ENCODE results near the gene OR51I1.

Gene OR51I1

DNA sequence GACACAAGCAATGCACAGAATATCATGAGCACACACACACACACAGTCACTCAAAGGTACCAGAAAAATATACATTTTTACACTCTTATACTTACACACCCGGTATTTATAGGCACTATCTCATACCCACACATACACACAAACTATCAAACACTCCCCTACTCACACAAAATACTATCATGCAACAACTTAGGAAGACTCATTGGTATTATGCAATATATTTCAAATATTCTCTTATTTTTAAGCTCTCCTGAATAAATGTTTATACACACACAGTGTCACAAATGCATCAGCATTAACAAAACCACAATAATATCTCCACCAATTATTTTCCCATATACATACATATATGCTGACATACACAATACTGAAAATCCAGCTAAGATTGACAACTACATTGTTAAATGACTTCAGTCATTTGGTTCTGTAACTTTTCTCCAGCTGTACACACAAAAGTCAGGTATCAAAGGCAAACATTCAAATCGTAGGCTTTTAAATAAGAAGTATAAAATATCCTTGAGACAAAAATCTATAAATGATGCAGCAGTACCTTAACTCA lies 2.6 kb upstream of the OR51I1 start:
- H3K27ac ChIP-seq, result no peak overlapping the region
- H2AFZ ChIP-seq (ENCODE audit: low read depth), result no peak overlapping the region
- no peaks in the 10 kb centered on the region for H3K27me3 ChIP-seq (ENCODE audit: insufficient read depth, low read depth)
- no peaks in the 10 kb centered on the region for H3K79me2 ChIP-seq (ENCODE audit: insufficient read depth, low read depth)
- no peaks in the 10 kb centered on the region for H3K4me1 ChIP-seq (ENCODE audit: low read depth, poor library complexity, severe bottlenecking)
- H3K4me3 ChIP-seq (IDR thresholded peaks at IDR 0.05; ENCODE audit: insufficient read depth, low read depth, low read length), result no peak overlapping the region
- H4K20me1 ChIP-seq (ENCODE audit: insufficient read depth), result no peaks in the 10 kb centered on the region
- H3K36me3 ChIP-seq (ENCODE audit: insufficient read depth), result no peaks in the 10 kb centered on the region
- TF ChIP-seq, protein P1, sequence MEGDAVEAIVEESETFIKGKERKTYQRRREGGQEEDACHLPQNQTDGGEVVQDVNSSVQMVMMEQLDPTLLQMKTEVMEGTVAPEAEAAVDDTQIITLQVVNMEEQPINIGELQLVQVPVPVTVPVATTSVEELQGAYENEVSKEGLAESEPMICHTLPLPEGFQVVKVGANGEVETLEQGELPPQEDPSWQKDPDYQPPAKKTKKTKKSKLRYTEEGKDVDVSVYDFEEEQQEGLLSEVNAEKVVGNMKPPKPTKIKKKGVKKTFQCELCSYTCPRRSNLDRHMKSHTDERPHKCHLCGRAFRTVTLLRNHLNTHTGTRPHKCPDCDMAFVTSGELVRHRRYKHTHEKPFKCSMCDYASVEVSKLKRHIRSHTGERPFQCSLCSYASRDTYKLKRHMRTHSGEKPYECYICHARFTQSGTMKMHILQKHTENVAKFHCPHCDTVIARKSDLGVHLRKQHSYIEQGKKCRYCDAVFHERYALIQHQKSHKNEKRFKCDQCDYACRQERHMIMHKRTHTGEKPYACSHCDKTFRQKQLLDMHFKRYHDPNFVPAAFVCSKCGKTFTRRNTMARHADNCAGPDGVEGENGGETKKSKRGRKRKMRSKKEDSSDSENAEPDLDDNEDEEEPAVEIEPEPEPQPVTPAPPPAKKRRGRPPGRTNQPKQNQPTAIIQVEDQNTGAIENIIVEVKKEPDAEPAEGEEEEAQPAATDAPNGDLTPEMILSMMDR (conservative IDR thresholded peaks at IDR 0.05; ENCODE audit: low read depth, low read length), result no peak
- H3K4me2 ChIP-seq, result no peak overlapping the region
- no peak overlapping the region for H3K9ac ChIP-seq

DNA sequence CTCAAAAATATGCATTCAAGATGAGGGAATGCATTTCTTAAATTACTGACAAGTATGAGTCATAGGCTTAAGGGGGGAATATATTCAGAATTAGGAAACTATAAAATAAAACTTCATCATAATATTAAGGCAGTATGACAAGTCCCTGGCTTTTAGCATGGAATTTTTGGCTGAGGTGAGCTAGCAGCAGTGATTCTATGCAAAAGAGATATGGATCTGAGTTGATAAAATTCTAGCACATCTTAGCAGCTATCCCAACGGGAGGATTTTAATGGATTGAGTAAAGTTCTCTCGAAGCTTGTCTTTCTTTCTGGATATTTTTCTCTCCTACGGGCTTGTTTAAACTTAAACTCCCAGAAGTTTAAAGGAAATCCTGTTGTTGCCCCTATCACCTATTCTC lies 18.2 kb downstream of the OR51I1 start:
- no peaks in the 10 kb centered on the region for H3K4me1 ChIP-seq (ENCODE audit: low read depth, poor library complexity, severe bottlenecking)

DNA sequence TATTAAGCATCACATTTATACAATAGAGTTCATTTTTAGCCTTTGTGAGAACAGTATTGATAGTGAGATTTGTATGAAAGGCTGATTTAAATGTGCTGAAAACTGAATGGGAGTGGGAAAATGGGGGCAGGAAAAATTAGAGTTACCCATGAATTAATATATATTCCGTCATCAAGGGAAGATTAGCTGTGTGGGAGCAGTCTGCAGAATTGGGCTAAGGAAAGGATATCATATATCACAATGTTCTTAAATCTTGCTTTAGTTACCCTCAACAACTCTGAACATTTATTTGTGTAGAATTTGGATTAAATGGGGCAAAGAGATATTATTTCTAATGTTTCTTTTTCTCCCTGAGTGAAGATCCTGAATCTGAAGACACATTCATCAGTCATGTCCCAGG lies 19.5 kb downstream of the OR51I1 start, which contains the start of gene OR51Q1:
TSS of gene OR51Q1 (plus strand) at position 301 of the 400 bp plus-strand sequence. CDS start at position 391, 90 bp downstream.
- Histone ChIP-seq H3K79me2 (ENCODE audit: insufficient read depth, low read depth) (no peaks in the 10 kb centered on the region), H3K4me2 (no peak within 1 kb of the TSS), H3K27ac (no peak within 1 kb of the TSS), H2AFZ (ENCODE audit: low read depth) (no peak within 1 kb of the TSS), H3K9ac (no peak within 1 kb of the TSS), H3K4me3 (IDR thresholded peaks at IDR 0.05; ENCODE audit: insufficient read depth, low read depth, low read length) (no peak within 1 kb of the TSS), H3K27me3 (ENCODE audit: insufficient read depth, low read depth) (no peaks in the 10 kb centered on the region), H4K20me1 (ENCODE audit: insufficient read depth) (no peaks in the 10 kb centered on the region), H3K36me3 (ENCODE audit: insufficient read depth) (no peaks in the 10 kb centered on the region), H3K4me1 (ENCODE audit: low read depth, poor library complexity, severe bottlenecking) (no peaks in the 10 kb centered on the region)
- TF ChIP-seq, protein P1 (conservative IDR thresholded peaks at IDR 0.05; ENCODE audit: low read depth, low read length), result no peak

More for the DNA sequence above, 18.2 kb downstream of the OR51I1 start:
- TF ChIP-seq, protein P1 (conservative IDR thresholded peaks at IDR 0.05; ENCODE audit: low read depth, low read length), result no peak
- H3K36me3 ChIP-seq (ENCODE audit: insufficient read depth), result no peaks in the 10 kb centered on the region
- no peak overlapping the region for H3K4me3 ChIP-seq (IDR thresholded peaks at IDR 0.05; ENCODE audit: insufficient read depth, low read depth, low read length)
- H3K9ac ChIP-seq, result no peak overlapping the region
- no peaks in the 10 kb centered on the region for H3K27me3 ChIP-seq (ENCODE audit: insufficient read depth, low read depth)
- H4K20me1 ChIP-seq (ENCODE audit: insufficient read depth), result no peaks in the 10 kb centered on the region
- no peak overlapping the region for H2AFZ ChIP-seq (ENCODE audit: low read depth)
- no peak overlapping the region for H3K27ac ChIP-seq
- H3K4me2 ChIP-seq, result no peak overlapping the region
- no peaks in the 10 kb centered on the region for H3K79me2 ChIP-seq (ENCODE audit: insufficient read depth, low read depth)

DNA sequence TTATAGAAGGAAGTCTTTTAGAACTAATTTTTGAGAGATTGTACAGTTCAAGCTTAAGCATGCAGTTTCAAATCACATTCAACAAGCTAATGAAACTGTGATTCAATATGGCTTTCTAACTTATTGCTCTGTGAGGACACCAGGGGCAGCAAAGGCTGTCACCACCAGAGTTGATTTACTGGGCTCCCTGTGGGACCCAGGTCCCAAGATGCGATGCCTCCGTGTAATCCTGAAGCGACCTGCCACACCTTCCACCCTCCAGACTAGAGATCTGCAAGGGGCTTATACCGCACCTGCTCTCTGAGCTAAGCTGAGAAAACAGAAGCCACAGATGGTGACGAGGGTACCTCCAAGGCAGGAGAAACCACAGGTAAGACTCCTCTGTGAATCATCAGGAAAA lies 20.3 kb downstream of the OR51I1 start:
- no peaks in the 10 kb centered on the region for H3K4me1 ChIP-seq (ENCODE audit: low read depth, poor library complexity, severe bottlenecking)
- no peaks in the 10 kb centered on the region for H4K20me1 ChIP-seq (ENCODE audit: insufficient read depth)
- H3K79me2 ChIP-seq (ENCODE audit: insufficient read depth, low read depth), result no peaks in the 10 kb centered on the region
- TF ChIP-seq, protein P1 (conservative IDR thresholded peaks at IDR 0.05; ENCODE audit: low read depth, low read length), result no peak
- no peak overlapping the region for H3K9ac ChIP-seq
- no peak overlapping the region for H3K4me2 ChIP-seq
- H3K27ac ChIP-seq, result no peak overlapping the region
- H3K36me3 ChIP-seq (ENCODE audit: insufficient read depth), result no peaks in the 10 kb centered on the region
- H3K27me3 ChIP-seq (ENCODE audit: insufficient read depth, low read depth), result no peaks in the 10 kb centered on the region
- H2AFZ ChIP-seq (ENCODE audit: low read depth), result no peak overlapping the region
- H3K4me3 ChIP-seq (IDR thresholded peaks at IDR 0.05; ENCODE audit: insufficient read depth, low read depth, low read length), result no peak overlapping the region

Data from KMS-11 (cell line).